H1 (cell line): Measurements from ENCODE around the gene COL9A2. TPM values are rescaled to one million over a fixed set of nuclear protein-coding genes. Genes with fewer than 3 reads are reported as not detected.

Source experiments
- CTCF ChIA-PET: fragments of 300-600 bp; sonication (Branson Sonifier 250); formaldehyde crosslinking; loops from one replicate; lab custom pipeline; 2021; ENCODE audit not compliant: partially characterized antibody; lab: Charles Lee
- POLR2A ChIA-PET: fragments of 300-600 bp; sonication (Branson Sonifier 250); formaldehyde crosslinking; loops from one replicate; lab custom pipeline; 2021; ENCODE audit warnings: inconsistent platforms; ENCODE audit not compliant: partially characterized antibody; lab: Charles Lee
- DNase-seq, 2 experiments: peaks; one replicate each; pipeline versions ENCODE4 v3.0.0 to v3.0.0-alpha.2; 2010 to 2022; ENCODE audit warnings: low spot score in 2 of 2, low read depth in 1 of 2, mixed read lengths in 1 of 2
- FAIRE-seq: peaks from 2 replicates; lab custom pipeline; 2011; peaks lifted over from hg19 to GRCh38; lab: Jason Lieb, UNC
- H2AFZ ChIP-seq: 2 replicates; pipeline ENCODE4 v1.8.1; 2012; ENCODE audit warnings: low read length, inconsistent platforms
- H2AK5ac ChIP-seq: 2 replicates; pipeline ENCODE4 v1.6.1; 2013; ENCODE audit warnings: low read depth, low read length
- H2BK120ac ChIP-seq: replicated peaks from 2 replicates; pipeline ENCODE3; 2013; ENCODE audit warnings: low read depth, low read length, inconsistent platforms
- H2BK12ac ChIP-seq: 2 replicates; pipeline ENCODE4 v1.6.1; 2013; ENCODE audit warnings: low read depth, low read length
- H2BK15ac ChIP-seq: 2 replicates; pipeline ENCODE4 v1.6.1; 2013; ENCODE audit warnings: low read length
- H2BK20ac ChIP-seq: 2 replicates; pipeline ENCODE4 v1.6.1; 2013; ENCODE audit warnings: low read length
- H2BK5ac ChIP-seq: 2 replicates; pipeline ENCODE4 v1.6.1; 2013; ENCODE audit warnings: low read depth, low read length
- H3K14ac ChIP-seq: 2 replicates; pipeline ENCODE4 v1.6.1; 2013; ENCODE audit warnings: inconsistent platforms; ENCODE audit not compliant: insufficient read length
- H3K18ac ChIP-seq: 2 replicates; pipeline ENCODE4 v1.6.1; 2013; ENCODE audit warnings: low read length; ENCODE audit errors: extremely low read depth
- H3K23ac ChIP-seq: 2 replicates; pipeline ENCODE4 v1.6.1; 2013; ENCODE audit warnings: inconsistent platforms; ENCODE audit not compliant: insufficient read length
- H3K23me2 ChIP-seq: 2 replicates; pipeline ENCODE4 v1.6.1; 2013; ENCODE audit warnings: low read depth, low read length
- H3K27ac ChIP-seq: 2 replicates; pipeline ENCODE4 v1.6.1; 2011; ENCODE audit warnings: low read depth, low read length, inconsistent platforms
- H3K27me3 ChIP-seq, 4 experiments: replicated peaks in 1 of 4; 1 replicate in 1 of 4; 2 replicates in 3 of 4; pipeline versions ENCODE4 v1.6.1 to v1.8.1; 2011 to 2013; ENCODE audit warnings: low read length in 3 of 4, mild to moderate bottlenecking in 3 of 4, inconsistent platforms in 2 of 4, mixed read lengths in 2 of 4, moderate library complexity in 1 of 4; ENCODE audit not compliant: control insufficient read depth in 3 of 4, insufficient read depth in 3 of 4; ENCODE audit errors: extremely low read depth in 1 of 4
- H3K36me3 ChIP-seq, 4 experiments: 2 replicates each; pipeline versions ENCODE4 v1.6.1 to v1.8.1; 2011 to 2013; ENCODE audit warnings: mild to moderate bottlenecking in 4 of 4, low read length in 3 of 4, moderate library complexity in 2 of 4, control low read depth in 1 of 4, inconsistent platforms in 1 of 4; ENCODE audit not compliant: insufficient read depth in 4 of 4, control insufficient read depth in 2 of 4
- H3K4ac ChIP-seq: replicated peaks from 2 replicates; pipeline ENCODE3; 2013; ENCODE audit warnings: low read length, low read depth, mixed read lengths, inconsistent platforms; ENCODE audit not compliant: insufficient read length
- H3K4me1 ChIP-seq, 4 experiments: replicated peaks in 1 of 4; 1 replicate in 1 of 4; 2 replicates in 3 of 4; pipeline versions ENCODE4 v1.6.1 to v1.8.1; 2011 to 2013; ENCODE audit warnings: low read length in 3 of 4, inconsistent platforms in 2 of 4, mixed read lengths in 1 of 4; ENCODE audit not compliant: insufficient read depth in 4 of 4, control insufficient read depth in 3 of 4
- H3K4me2 ChIP-seq, 2 experiments: 2 replicates each; pipeline versions ENCODE4 v1.6.1 to v1.8.1; 2011 to 2013; ENCODE audit warnings: low read depth in 2 of 2, low read length in 2 of 2, control low read depth in 1 of 2, inconsistent platforms in 1 of 2, mild to moderate bottlenecking in 1 of 2; ENCODE audit not compliant: insufficient read depth in 1 of 2
- H3K4me3 ChIP-seq, 4 experiments: fragments of 200-600, 300-600 bp in 1 of 4; sonication (generic), shearing (Covaris generic), sonication (Bioruptor Twin) in 1 of 4; 2 replicates each; pipeline versions ENCODE4 v1.5.1 to v1.8.1; 2011 to 2016; ENCODE audit warnings: low read length in 4 of 4, low read depth in 3 of 4, control low read depth in 2 of 4, inconsistent platforms in 2 of 4, mild to moderate bottlenecking in 2 of 4, mixed read lengths in 1 of 4, moderate library complexity in 1 of 4; ENCODE audit not compliant: insufficient read depth in 2 of 4; ENCODE audit errors: extremely low read depth in 1 of 4
- H3K56ac ChIP-seq: replicated peaks from 2 replicates; pipeline ENCODE3; 2013; ENCODE audit warnings: low read depth, mild to moderate bottlenecking, mixed read lengths, low read length, inconsistent platforms; ENCODE audit not compliant: insufficient read length
- H3K79me1 ChIP-seq: 2 replicates; pipeline ENCODE4 v1.6.1; 2013; ENCODE audit warnings: low read depth, low read length, control low read depth
- H3K79me2 ChIP-seq, 2 experiments: 2 replicates each; pipeline versions ENCODE4 v1.6.1 to v1.8.1; 2012 to 2013; ENCODE audit warnings: low read length in 2 of 2, mild to moderate bottlenecking in 2 of 2, inconsistent platforms in 1 of 2; ENCODE audit not compliant: insufficient read depth in 2 of 2, control insufficient read depth in 1 of 2
- H3K9ac ChIP-seq, 4 experiments: replicated peaks in 1 of 4; 1 replicate in 1 of 4; 2 replicates in 3 of 4; pipeline versions ENCODE4 v1.6.1 to v1.8.1; 2011 to 2013; ENCODE audit warnings: low read depth in 3 of 4, low read length in 3 of 4, control low read depth in 2 of 4, mild to moderate bottlenecking in 2 of 4, moderate library complexity in 2 of 4, inconsistent platforms in 1 of 4; ENCODE audit errors: extremely low read depth in 1 of 4
- H3K9me3 ChIP-seq, 2 experiments: 2 replicates each; pipeline versions ENCODE4 v1.6.1 to v1.8.1; 2012 to 2013; ENCODE audit warnings: mild to moderate bottlenecking in 2 of 2, moderate library complexity in 2 of 2, control low read depth in 1 of 2, inconsistent platforms in 1 of 2, low read depth in 1 of 2, low read length in 1 of 2, mixed read lengths in 1 of 2; ENCODE audit not compliant: insufficient read depth in 2 of 2
- H4K20me1 ChIP-seq, 2 experiments: replicated peaks in 1 of 2; 2 replicates each; pipeline versions ENCODE3 to v1.8.1; 2011 to 2013; ENCODE audit warnings: inconsistent platforms in 2 of 2, low read length in 2 of 2, mild to moderate bottlenecking in 1 of 2; ENCODE audit not compliant: insufficient read depth in 2 of 2, control insufficient read depth in 1 of 2
- H4K5ac ChIP-seq: 2 replicates; pipeline ENCODE4 v1.6.1; 2013; ENCODE audit warnings: low read length, low read depth, mixed read lengths, inconsistent platforms; ENCODE audit not compliant: insufficient read length
- H4K8ac ChIP-seq: 2 replicates; pipeline ENCODE4 v1.8.0; 2013; ENCODE audit warnings: mild to moderate bottlenecking, moderate library complexity, low read length, inconsistent platforms; ENCODE audit not compliant: insufficient read depth; ENCODE audit errors: extremely low read depth
- H4K91ac ChIP-seq: replicated peaks from 2 replicates; pipeline ENCODE3; 2013; ENCODE audit warnings: low read length, mixed read lengths, inconsistent platforms; ENCODE audit not compliant: insufficient read length
- BCL11A ChIP-seq, 2 experiments: IDR thresholded peaks; one replicate each; pipeline ENCODE4 v1.6.1; 2011; ENCODE audit warnings: low read depth in 2 of 2, low read length in 2 of 2, mild to moderate bottlenecking in 2 of 2
- CBX8 ChIP-seq: fragments of 300-800, 300-1000 bp; sonication (generic); IDR thresholded peaks from 2 replicates; pipeline ENCODE4 v1.7.1; 2016; ENCODE audit warnings: low read depth, low read length, borderline replicate concordance
- MAX ChIP-seq: IDR thresholded peaks from 2 replicates; pipeline ENCODE4 v1.6.1; 2012; ENCODE audit warnings: inconsistent platforms
- NANOG ChIP-seq: IDR thresholded peaks from 2 replicates; pipeline ENCODE4 v1.6.1; 2011; ENCODE audit warnings: low read length, low read depth, mild to moderate bottlenecking, inconsistent platforms; ENCODE audit not compliant: insufficient read depth, poor library complexity, severe bottlenecking
- SAP30 ChIP-seq: fragments of 300-600 bp; sonication (generic); IDR thresholded peaks from 2 replicates; pipeline ENCODE4 v1.7.1; 2012; ENCODE audit warnings: low read length, moderate library complexity, mild to moderate bottlenecking, inconsistent platforms; ENCODE audit not compliant: insufficient read depth, insufficient replicate concordance
- SIN3A ChIP-seq, 2 experiments: IDR thresholded peaks in 1 of 2; conservative IDR thresholded peaks in 1 of 2; 2 replicates each; pipeline ENCODE4 v1.6.1; 2011 to 2012; ENCODE audit warnings: low read length in 2 of 2, improper control_type of control experiment in 1 of 2, low read depth in 1 of 2, mild to moderate bottlenecking in 1 of 2
- SRF ChIP-seq: IDR thresholded peaks from 2 replicates; pipeline ENCODE4 v1.6.1; 2011; ENCODE audit warnings: mild to moderate bottlenecking, low read depth, low read length, moderate library complexity
- USF2 ChIP-seq: IDR thresholded peaks from 2 replicates; pipeline ENCODE4 v1.6.1; 2011; ENCODE audit warnings: low read length, improper control_type of control experiment
- WGBS, 2 experiments: shearing (Covaris generic) in 1 of 2; methylation state at CpG; one replicate each; pipeline versions ENCODE4 v1.1.6 to v1.1.7; 2013 to 2015; ENCODE audit warnings: low lambda C conversion rate in 2 of 2, mixed read lengths in 2 of 2, inconsistent platforms in 1 of 2, low coverage in 1 of 2, missing lambda C conversion rate in 1 of 2; ENCODE audit not compliant: insufficient replicate concordance in 2 of 2, insufficient coverage in 1 of 2, insufficient read length in 1 of 2; ENCODE audit errors: extremely low coverage in 1 of 2, missing lambda C conversion rate in 1 of 2; 5-methylcytosine and 5-hydroxymethylcytosine counted together
- polyA plus RNA-seq, 7 experiments: library from polyadenylated mRNA; depleted of rRNA in 3 of 7; stranded (reverse) in 5 of 7; unstranded in 2 of 7; fragments of >200 nt in 5 of 7; fragments of 200-250 nt in 2 of 7; gene quantifications; 1 replicate in 5 of 7; 2 replicates in 1 of 7; 4 replicates in 1 of 7; pipeline versions ENCODE4 v1.2.1 to v1.2.3, GENCODE V29; 2011 to 2013; ENCODE audit warnings: missing spikeins in 2 of 7, mixed read lengths in 2 of 7
- total RNA-seq: library from RNA; stranded (reverse); fragmentation: NEBNext Ultra II Directional; extraction: Animal tissue kit (Norgen Biotek cat#: 25700); gene quantifications from 2 replicates; pipeline ENCODE4 v1.2.1, GENCODE V29; 2021
- TF ChIP-seq, protein P1 (sequence below), 3 experiments: IDR thresholded peaks; 1 replicate in 2 of 3; 2 replicates in 1 of 3; pipeline versions ENCODE4 v1.5.1 to v1.6.1; 2011; ENCODE audit warnings: low read length in 3 of 3, mild to moderate bottlenecking in 3 of 3, inconsistent platforms in 2 of 3, low read depth in 1 of 3, moderate library complexity in 1 of 3; ENCODE audit not compliant: insufficient read depth in 1 of 3; ENCODE audit errors: control extremely low read depth in 1 of 3

COL9A2 gene
- total and polyA plus RNA-seq, 2 of the 8 experiments (the other 6 are each of a cell fraction or from before 2014, with no cell fraction given), result 3.2 to 3.3 TPM

DNA sequence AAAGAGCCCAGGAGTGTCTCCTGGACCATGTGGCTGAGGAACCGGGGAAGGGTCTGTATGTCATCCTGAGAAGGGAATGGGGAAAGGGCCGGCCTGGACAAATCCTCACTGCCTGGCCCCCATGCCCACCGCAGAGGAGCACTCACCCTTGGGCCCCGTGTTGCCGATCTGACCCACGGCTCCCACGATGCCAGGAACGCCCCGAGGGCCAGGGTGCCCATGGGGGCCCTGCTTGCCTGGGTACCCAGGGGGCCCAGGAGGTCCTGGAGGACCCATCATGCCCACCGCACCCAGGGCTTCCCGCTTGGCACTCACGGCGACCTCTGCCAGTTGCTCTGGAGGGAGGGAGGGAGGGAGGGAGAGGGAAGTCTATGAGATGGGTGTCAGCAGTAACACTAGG, 14.6 kb downstream of the COL9A2 start:
- no peak overlapping the region for H3K4me3 ChIP-seq
- H2AFZ ChIP-seq, result no peak overlapping the region
- CTCF ChIA-PET, result no interaction called here
- no peak overlapping the region for H4K8ac ChIP-seq
- POLR2A ChIA-PET, result no interaction called here
- DNase-seq, result no peak
- H3K4ac ChIP-seq, result no peak overlapping the region
- no peaks in the 10 kb centered on the region for H3K79me1 ChIP-seq
- H2AK5ac ChIP-seq, result no peak overlapping the region
- no peak overlapping the region for H2BK120ac ChIP-seq
- H3K4me2 ChIP-seq, result no peak overlapping the region
- no peak overlapping the region for H3K9ac ChIP-seq
- peaks cover 0 to 5% (median 0%) of the 10 kb centered on the region in 4 experiments; a peak in 5 of 7 replicates for H3K4me1 ChIP-seq
- no peak overlapping the region for H3K27ac ChIP-seq
- 87% methylated on average over 9 of the region's 13 CpGs; no CpG with 5 or more reads in 1 of the 2 experiments for WGBS, 2 experiments
- no peak overlapping the region for H3K56ac ChIP-seq
- H3K14ac ChIP-seq, result no peak overlapping the region
- no peak overlapping the region for H2BK20ac ChIP-seq
- H3K23me2 ChIP-seq, result no peaks in the 10 kb centered on the region
- no peaks in the 10 kb centered on the region for H3K79me2 ChIP-seq
- no peak overlapping the region for H2BK15ac ChIP-seq
- no peaks in the 10 kb centered on the region for H4K20me1 ChIP-seq
- H3K18ac ChIP-seq, result no peak overlapping the region
- no peak overlapping the region for H3K23ac ChIP-seq
- no peak overlapping the region for H2BK5ac ChIP-seq
- no peak overlapping the region for H4K5ac ChIP-seq
- no peak overlapping the region for H2BK12ac ChIP-seq
- no peak overlapping the region for H4K91ac ChIP-seq
- FAIRE-seq, result no peak
- H3K27me3 ChIP-seq, result peaks cover 0 to 17% (median 8%) of the 10 kb centered on the region in 4 experiments; a peak in 4 of 7 replicates
- H3K36me3 ChIP-seq, result no peaks in the 10 kb centered on the region
- no peaks in the 10 kb centered on the region for H3K9me3 ChIP-seq
- TF ChIP-seq BCL11A (IDR thresholded peaks at IDR 0.05; ENCODE audit: low read depth in 2 of 2, low read length in 2 of 2) (no peak), NANOG (no peak), USF2 (no peak), SRF (no peak), MAX (no peak), SIN3A (conservative IDR thresholded peaks at IDR 0.05 in 1 of 2, IDR thresholded peaks at IDR 0.05 in 1 of 2; ENCODE audit: low read depth in 1 of 2, low read length in 2 of 2) (no peak), CBX8 (no peak), SAP30 (no peak)
- TF ChIP-seq, protein P1, sequence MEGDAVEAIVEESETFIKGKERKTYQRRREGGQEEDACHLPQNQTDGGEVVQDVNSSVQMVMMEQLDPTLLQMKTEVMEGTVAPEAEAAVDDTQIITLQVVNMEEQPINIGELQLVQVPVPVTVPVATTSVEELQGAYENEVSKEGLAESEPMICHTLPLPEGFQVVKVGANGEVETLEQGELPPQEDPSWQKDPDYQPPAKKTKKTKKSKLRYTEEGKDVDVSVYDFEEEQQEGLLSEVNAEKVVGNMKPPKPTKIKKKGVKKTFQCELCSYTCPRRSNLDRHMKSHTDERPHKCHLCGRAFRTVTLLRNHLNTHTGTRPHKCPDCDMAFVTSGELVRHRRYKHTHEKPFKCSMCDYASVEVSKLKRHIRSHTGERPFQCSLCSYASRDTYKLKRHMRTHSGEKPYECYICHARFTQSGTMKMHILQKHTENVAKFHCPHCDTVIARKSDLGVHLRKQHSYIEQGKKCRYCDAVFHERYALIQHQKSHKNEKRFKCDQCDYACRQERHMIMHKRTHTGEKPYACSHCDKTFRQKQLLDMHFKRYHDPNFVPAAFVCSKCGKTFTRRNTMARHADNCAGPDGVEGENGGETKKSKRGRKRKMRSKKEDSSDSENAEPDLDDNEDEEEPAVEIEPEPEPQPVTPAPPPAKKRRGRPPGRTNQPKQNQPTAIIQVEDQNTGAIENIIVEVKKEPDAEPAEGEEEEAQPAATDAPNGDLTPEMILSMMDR (IDR thresholded peaks at IDR 0.05; ENCODE audit: control extremely low read depth in 1 of 3, insufficient read depth in 1 of 3, low read depth in 1 of 3, low read length in 3 of 3), result no peak
